HG03139 (cell line): ENCODE measurements around the gene PDE8A.

Source experiments
- ATAC-seq: cut with Tn5 transposase; IDR thresholded peaks from one replicate; pipeline ENCODE4 v1.9.1; 2021; ENCODE audit not compliant: unreplicated experiment

The PDE8A gene

DNA sequence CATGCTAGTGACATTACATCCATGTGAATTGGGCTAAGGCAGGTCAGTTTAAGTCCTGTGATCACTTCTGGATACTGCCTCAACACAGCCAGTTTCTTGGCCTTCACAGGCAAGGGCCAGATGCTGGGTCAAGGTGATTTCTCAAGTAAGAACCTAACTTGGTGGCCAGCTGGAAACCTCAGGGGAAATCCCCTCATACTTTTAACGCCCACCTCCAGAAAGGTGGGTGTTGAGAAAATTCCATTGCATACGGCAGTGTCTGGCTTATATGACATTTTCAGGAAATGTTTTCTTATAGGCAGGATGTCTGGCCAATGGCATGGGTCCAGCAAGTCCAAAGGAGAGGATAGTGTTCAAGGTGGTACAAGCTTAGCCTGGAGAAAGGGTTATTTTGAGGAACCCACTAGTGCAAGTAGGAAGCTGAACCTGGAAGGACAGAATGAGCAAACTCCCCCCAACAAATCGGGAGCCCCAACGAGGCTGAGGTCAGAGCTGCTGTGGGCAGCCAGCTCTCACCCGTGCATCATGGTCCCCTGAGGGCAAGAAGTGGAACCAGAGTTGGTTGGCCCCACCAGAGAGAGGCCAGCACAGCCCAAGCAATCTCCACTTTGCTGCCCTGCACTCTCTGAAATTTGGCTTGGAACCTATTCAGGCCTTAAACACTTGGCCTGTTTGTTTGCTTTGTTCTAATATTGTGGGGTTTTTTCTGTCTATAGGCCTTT, 135.4 kb downstream of the PDE8A start:
- no peak for ATAC-seq

DNA sequence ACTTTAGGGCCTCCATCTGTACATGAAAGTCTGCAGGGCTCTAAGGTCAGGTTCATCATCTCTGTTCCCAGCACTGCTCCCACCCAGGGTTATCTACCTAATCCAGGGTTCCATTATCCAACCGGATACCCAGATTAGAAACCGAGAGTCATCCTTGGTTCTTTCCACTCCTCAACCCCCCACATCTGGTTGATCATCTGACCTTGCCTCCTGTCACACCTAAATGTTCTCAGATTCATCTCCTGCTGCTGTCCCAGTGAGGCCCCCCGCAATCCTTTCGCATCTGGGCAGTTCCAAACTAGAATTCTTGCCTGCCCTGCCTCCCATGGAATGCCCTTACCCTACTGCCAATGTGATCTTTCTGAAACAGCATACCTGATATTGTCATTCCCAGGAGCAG, 136.5 kb downstream of the PDE8A start:
- no peak for ATAC-seq

DNA sequence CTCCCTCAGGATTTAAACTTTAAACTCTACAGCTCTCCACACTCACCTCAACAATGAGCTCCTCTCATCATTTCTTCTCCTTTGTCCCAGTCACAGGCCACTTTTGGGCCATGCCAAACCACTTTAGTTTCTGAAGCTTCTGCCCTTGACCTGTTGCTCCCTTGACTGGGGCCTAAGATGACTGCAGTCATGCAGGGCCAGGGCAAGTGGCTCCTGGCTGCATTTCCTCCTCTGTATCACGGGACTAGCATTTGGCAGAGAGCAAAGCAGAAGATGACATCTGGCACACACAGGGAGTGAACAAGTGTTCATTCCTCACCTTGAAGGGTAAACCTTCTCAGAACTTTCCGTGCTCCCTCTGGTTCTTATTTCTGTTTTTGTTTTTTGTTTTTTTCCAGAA, 136.9 kb downstream of the PDE8A start:
- no peak for ATAC-seq

DNA sequence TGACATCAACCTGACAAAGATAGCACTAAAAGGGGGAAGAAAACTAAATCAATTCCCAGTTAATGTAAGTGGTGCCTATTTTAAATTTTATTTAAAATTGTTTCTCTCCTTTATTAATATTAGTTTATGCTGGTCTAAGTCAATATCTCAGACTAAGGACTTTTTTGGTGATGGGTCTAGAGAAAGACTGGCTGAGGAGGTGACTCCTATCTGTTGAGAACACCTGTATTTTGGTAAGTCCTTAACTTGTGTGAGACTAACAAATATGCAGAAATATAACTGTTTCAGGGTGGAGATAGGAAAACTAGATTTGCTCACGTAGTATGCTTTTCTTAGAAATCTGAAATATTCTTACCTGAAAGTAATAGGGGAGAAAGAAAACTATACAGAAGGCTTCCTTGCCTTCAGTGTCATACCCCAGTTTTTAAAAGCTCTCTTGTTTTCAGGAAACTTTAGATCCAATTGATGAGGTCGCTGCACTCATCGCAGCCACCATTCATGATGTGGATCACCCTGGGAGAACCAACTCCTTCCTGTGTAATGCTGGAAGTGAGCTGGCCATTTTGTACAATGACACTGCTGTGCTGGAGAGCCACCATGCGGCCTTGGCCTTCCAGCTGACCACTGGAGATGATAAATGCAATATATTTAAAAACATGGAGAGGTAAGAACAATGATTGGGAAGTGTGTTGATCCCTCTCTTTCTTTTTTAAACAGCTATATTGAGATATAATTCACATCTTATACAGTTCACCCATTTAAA, 138.9 kb downstream of the PDE8A start:
- ATAC-seq: no peak

DNA sequence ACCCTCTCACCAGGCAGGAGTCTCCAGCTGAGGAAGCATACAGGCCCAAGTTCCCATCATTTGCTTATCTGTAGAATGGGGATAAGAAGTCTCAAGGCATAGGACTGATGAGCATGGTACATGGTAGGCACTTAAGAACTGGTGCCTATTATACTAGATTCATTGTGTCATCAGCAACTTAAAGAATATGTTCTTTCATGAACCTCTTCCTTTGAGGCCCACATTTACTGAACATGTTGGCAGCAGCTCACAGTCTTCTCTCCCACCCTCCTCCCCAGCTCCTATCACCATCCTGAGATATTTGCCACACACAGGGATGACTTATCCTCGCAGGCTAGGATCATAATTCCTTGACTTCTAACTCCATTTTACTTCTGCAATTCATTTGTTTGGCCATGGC, 142.5 kb downstream of the PDE8A start:
- no peak for ATAC-seq

DNA sequence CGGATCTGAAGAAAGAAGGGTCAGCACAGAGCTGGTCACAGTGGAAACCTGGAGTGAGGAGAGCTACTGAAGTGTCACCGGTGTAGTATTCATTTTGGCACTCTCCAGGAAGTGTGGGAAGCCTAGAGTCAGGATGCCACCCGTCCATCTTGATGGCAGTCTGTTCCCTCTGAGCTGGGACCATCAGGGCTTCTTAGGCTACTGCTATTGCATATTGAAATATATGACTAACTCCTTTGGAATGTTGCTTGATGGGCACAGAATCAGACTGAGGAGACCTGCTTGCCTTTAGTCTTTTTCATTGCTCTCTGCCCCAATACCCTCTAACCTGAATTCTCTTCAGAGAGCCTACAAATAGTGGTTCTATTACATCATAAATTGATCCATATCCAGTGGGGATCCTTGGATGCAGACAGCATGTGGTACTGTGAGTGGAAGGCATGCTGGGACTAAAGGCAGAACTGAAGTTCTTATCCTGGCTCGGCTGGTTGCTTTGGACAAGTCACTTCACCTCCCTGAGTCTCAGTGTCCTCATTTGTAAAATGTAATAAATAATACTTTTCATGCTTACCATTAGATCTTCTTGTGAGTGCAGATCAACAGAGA, 143.5 kb downstream of the PDE8A start:
- ATAC-seq: no peak

DNA sequence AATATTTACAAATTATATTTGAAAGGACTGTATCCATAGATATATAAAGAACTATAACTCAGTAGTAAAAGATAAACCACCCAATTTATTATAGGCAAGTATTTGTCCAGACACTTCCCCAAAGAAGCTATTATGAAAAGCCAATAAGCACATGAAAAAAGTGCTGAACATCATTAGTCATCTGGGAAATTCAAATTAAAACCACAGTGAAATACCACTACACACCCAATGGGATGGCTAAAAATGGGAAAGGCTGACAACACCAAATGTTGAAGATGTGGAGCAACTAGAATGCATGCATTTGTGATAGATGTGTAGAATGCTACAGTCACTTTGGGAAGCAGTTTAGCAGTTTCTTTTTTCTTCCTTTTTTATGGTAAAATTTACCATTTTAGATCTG, 147.0 kb downstream of the PDE8A start:
- ATAC-seq: no peak

DNA sequence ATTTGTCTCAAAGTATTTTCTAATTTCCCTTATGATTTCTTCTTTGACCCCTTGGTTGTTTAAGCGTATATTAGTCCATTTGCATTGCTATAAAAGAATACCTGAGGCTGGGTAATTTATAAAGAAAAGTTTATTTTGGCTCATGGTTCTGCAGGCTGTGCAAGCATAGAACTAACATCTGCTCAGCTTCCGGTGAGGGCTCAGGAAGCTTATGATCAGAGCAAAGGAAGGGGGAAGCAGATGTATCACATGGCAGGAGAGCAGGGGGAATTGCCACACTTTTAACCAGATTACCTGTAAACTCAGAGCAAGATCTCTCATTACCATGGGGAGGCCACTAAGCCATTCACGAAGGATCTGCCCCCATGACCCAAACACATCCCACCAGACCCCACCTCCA, 148.2 kb downstream of the PDE8A start:
- ATAC-seq: no peak

DNA sequence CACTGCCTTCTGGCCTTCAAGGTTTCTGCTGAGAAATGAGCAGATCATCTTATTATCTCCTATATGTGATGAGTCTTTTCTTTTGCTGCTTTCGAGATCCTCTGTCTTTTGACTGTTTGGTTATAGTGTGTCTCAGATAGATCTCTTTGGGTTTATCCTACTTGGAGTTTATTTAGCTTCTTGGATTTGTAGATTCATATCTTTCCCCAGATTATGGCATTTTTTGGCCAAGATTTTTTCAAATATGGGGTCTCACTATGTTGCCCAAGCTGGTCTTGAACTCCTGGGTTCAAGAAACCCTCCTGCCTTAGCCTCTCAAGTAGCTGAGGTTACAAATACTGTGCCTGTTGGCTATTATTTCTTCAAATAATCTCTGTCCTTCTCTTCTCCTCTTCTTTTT, 150.3 kb downstream of the PDE8A start:
- ATAC-seq: no peak

DNA sequence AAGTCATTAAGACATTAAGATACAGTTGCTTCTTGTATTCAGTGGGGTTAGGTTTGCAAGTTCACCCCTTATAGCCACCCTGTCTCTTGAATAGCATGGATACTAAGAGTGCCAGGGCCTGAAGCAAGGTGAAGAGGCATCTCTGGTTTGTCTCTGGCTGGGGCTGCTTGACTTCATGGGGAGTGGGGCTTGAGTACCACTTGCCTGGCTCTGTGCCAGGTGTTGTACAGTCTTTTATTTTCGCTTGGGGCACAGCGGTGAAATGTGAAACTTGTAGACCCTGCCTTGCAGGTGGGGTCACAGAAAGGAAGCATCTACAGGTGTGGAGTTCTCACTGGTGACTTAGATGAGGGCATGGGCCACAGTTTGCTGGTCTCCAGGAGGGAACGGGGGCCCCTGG, 152.1 kb downstream of the PDE8A start:
- ATAC-seq: no peak

DNA sequence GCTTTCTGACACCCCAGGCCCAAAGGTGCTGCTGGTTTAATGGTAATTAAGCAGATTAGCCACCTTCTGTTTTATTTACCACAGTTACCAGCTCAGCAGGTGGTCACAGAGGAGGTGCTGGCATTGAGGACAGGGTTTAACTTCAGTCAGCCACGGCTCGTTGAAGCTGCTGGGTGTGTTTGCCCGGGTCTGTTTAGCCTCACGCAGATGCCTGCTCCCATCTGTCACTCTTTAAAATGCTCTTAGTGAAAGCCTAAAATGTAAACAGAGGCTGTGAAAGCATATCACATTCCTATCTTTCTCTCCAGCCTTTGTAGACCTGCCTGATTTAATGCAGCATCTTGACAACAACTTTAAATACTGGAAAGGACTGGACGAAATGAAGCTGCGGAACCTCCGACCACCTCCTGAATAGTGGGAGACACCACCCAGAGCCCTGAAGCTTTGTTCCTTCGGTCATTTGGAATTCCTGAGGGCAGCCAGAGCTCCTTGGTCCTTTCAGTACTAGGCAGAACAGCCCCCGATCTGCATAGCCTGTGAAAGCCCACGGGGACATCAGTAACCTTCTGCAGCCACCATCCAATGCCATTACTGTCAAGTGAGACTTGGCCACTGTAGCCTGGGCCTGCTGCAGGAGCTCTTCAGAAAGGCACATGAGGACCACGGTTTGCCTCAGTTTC, 156.0 kb downstream of the PDE8A start:
- ATAC-seq: no peak

DNA sequence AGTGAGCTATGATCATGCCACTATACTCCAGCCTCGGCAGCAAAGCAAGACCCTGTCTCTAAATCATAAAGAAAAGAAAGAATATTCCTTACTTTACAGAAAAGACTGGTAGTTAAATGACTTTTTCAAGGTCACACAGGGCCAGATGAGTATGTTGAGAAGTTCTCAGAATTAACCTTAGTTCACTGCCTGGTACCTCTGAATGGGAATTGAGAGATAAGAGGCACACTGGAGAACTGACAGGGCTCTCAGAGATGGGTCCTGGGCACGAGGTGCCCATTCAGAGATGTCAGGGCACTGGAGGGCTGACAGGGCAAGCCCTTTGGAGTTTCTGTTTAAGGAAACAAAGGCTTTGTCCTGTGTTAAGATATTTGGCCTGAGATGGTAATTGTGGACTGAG, 157.7 kb downstream of the PDE8A start:
- no peak for ATAC-seq

DNA sequence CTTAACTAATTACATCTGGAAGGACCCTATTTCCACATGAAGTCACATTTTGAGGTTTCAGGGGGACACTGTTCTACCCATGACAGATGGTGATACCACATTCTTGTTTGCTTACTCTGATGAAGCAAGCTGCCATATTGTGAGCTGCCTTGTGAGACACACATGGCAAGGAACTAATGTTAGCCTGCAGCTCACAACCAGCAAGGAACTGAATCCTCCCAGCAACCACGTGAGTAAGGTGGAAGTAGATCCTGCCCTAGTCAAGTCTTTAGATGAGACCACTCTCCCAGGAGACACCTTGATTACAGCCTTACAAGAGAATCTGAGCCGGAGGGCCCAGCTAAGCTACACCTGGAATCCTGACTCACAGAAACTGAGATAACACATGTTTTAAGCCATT, 160.1 kb downstream of the PDE8A start:
- no peak for ATAC-seq

DNA sequence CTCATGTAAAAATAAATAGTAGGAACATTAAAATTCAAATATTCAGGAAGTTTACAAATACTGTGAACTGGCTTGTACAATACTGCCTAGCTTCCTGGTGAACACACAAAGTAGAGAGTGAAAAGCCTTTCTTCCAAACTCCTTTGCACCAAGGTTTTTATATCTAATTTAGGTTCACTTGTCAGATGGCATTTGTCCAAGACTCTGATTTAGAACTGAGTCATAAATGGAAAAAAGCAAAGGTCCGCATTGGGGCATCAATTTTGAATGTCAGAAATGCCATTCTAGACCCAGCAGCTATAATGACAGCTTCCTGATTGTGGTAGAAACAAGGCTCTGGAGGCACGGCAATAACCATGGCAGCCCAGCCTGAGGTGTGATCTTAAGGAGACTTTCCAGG, 160.7 kb downstream of the PDE8A start:
- no peak for ATAC-seq

DNA sequence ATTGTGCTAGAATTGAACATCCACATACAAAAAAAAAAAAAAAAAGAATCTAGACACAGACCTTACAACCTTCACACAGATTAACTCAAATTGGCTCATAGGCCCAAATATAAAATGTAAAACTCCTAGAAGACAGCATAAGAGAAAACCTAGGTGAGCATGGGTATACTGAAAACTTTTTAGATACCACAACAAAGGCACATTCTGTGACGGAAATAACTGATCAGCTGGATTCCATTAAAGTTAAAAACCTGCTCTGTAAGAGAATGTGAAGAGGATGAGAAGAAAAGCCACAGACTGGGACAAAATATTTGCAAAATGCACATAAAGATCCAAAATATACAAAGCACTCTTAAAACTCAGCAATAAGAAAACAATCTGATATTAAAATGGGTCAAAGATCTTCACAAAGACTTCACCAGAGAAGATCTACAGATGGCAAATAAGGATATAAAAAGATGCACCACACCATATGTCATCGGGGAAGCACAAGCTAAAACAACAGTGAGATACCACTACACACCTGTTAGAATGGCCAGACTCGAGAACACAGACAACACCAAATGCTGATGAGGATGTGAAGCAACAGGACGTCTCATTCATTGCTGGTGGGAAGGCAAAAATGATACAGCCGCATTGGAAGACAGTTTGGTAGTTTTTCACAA, 167.9 kb downstream of the PDE8A start:
- ATAC-seq: no peak

DNA sequence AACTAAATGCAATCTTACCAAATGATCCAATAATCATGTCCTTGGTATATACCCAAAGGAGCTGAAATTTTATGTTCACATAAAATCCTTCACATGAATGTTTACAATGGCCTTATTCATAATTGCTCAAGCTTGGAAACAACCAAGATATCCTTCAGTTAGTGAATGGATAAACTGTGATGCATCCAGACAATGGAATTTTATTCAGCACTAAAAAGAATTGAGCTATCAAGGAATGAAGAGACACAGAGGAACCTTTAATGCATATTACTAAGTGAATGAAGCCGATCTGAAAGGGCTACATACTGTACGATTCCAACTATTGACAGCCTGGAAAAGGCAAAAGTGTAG, 168.4 kb downstream of the PDE8A start:
- no peak for ATAC-seq

DNA sequence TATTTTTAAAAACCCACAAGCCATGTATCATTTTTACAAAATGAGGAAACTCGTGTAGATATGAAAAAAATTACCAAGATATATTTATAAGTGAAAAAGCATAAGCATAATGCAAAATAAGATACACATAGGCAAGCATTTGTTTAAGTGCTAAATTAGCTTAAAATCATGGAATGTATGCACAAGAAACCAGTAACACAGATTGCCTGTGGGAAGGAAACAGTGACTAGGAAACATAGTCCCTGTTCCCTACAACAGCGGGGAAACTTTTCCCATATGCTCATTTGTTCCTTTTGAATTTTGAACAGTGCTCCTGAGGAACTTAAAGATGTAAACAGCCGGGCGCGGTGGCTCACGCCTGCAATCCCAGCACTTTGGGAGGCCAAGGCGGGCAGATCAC, 169.5 kb downstream of the PDE8A start:
- ATAC-seq: no peak

DNA sequence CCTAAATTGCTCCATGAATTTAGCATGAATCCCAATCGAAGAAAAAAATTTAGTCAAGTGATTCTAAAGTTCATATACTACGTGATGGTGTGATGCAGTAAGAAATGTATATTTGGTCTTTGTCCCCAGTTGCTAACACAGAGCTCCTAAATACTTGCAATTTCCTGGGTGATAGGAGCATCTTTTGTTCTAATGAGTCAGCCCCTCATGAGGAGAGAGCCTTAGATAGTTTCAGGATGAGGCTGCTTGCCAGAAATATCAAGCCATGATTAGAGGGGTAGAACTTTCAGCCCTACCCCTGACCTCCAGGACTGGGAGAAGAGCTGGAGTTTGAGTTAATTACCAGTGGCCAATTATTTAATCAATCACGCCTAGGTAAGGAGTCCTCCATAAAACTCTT, 170.2 kb downstream of the PDE8A start:
- ATAC-seq: no peak

DNA sequence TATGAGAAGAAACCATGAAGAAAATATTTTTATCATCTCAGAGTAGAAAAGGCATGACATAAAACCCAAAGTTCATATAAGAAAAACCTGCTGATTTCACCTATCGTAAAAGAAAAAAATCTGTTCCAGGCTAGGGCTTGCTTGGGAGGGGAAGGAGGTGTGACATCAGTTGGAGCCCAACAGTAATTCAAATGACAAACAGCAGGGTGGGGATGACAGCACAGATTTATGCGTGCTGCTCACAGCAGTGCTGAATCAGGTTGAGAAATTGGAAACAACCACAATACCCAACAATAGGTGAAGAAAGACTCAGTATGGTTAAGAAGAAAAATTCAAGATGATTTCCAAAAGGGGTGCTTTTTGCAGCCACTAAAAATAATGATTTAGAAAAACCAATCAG, 172.4 kb downstream of the PDE8A start:
- no peak for ATAC-seq

DNA sequence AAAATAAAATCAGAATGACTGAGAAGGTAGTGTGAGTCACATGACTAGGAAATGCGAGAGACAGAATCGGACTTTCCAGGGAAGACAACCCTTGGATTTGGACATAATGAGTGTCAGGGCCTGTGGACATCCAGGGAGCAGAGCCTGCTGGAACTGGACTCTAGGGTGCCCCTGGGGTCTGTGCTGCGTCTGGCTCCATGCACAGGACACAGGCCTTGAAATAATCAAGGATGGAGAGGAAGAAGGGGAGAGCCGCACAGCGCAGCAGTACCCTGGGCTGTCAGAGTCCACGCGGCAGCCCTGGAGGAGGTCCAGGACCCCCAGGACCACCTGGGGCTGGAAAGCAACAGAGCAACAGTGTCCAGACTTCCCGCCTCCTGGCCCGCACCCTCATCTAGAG, 173.7 kb downstream of the PDE8A start:
- ATAC-seq: no peak

DNA sequence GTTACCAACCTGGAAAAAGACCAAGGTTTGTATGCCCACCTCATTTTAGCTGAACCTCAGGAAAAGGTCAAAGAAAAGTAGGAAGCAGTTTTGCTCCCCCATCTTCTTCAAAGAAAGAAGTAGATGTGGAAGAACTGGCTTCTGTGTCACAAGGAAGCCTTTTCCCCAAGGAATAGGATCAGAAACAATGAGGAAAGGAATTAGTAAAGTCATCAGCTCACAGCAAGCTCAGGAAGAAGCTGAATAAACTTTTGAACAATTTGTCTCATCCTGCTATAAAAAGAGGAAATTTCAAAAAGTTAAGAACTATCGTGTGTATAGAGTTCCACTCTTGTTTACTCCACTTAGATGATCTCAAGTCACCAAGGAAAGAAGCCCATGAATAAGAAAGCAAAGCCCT, 174.2 kb downstream of the PDE8A start:
- ATAC-seq: no peak
